LNCaP clone FGC (cell line): Measurements from ENCODE around the gene RNF223.

Source experiments
- DNase-seq: peaks from one replicate; pipeline ENCODE4 v3.0.0-alpha.2; 2011; ENCODE audit warnings: low read depth
- H3K4me3 ChIP-seq: 2 replicates; pipeline ENCODE4 v1.5.1; 2011; ENCODE audit warnings: mild to moderate bottlenecking, low read depth, low read length, control low read depth
- CTCF ChIP-seq: IDR thresholded peaks from 2 replicates; pipeline ENCODE4 v1.5.1; 2012; ENCODE audit warnings: mild to moderate bottlenecking; ENCODE audit not compliant: control insufficient read depth, insufficient read depth; ENCODE audit errors: extremely low read depth

RNF223 gene

GRCh38 chr1:1046767-1047166 lies 27.3 kb downstream of the RNF223 start:
- no peak for TF ChIP-seq CTCF
- no peak overlapping the region for H3K4me3 ChIP-seq
- DNase-seq = no peak

- DNase-seq = no peak
- no peak for TF ChIP-seq CTCF
These were observed 27.9 kb downstream of the RNF223 start for GRCh38 chr1:1046243-1046642.

DNA sequence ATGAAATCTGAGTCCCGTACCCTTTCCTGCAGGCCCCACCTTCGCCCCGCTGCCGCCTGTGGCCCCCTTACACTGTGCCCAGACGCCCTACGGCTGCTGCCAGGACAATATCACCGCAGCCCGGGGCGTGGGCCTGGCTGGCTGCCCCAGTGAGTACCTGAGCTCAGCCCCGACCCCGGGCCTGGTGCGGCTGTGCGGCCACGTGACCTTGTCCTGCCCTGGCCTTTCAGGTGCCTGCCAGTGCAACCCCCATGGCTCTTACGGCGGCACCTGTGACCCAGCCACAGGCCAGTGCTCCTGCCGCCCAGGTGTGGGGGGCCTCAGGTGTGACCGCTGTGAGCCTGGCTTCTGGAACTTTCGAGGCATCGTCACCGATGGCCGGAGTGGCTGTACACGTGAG lies 29.0 kb downstream of the RNF223 start:
- no peak overlapping the region for H3K4me3 ChIP-seq
- DNase-seq = no peak
- TF ChIP-seq CTCF = no peak

More at GRCh38 chr1:1046243-1046642, 27.9 kb downstream of the RNF223 start:
- H3K4me3 ChIP-seq = no peak overlapping the region

- DNase-seq = no peak
- TF ChIP-seq CTCF = no peak
- no peak overlapping the region for H3K4me3 ChIP-seq
These were observed 29.5 kb downstream of the RNF223 start for GRCh38 chr1:1044455-1045078.

GRCh38 chr1:1043921-1044320 lies 30.2 kb downstream of the RNF223 start:
- DNase-seq = no peak
- TF ChIP-seq CTCF = no peak

GRCh38 chr1:1043411-1043810 lies 30.7 kb downstream of the RNF223 start:
- DNase-seq = no peak
- no peak for TF ChIP-seq CTCF

More at GRCh38 chr1:1043921-1044320, 30.2 kb downstream of the RNF223 start:
- H3K4me3 ChIP-seq = no peak overlapping the region

GRCh38 chr1:1042835-1043234 lies 31.3 kb downstream of the RNF223 start:
- TF ChIP-seq CTCF = no peak
- no peak overlapping the region for H3K4me3 ChIP-seq
- no peak for DNase-seq

More at GRCh38 chr1:1043411-1043810, 30.7 kb downstream of the RNF223 start:
- no peak overlapping the region for H3K4me3 ChIP-seq
